Keratinocyte (primary cell): ENCODE results near the gene HEPHL1. TPM values are rescaled to one million over a fixed set of nuclear protein-coding genes. Genes with fewer than 3 reads are reported as not detected.

ENCODE experiments used
- DNase-seq: peaks from one replicate; pipeline ENCODE4 v3.0.0-alpha.2; 2011; ENCODE audit warnings: low read depth, missing footprints, low spot score
- FAIRE-seq: peaks from 2 replicates; lab custom pipeline; 2011; peaks lifted over from hg19 to GRCh38; lab: Jason Lieb, UNC
- H2AFZ ChIP-seq: 2 replicates; pipeline ENCODE4 v1.6.0; 2012; ENCODE audit warnings: low read length, control low read depth, inconsistent platforms; ENCODE audit not compliant: control insufficient read depth
- H3K27ac ChIP-seq: 2 replicates; pipeline ENCODE4 v1.5.1; 2011; ENCODE audit warnings: low read length; ENCODE audit not compliant: control insufficient read depth, insufficient read depth
- H3K27me3 ChIP-seq: 3 replicates; pipeline ENCODE4 v1.6.0; 2011; ENCODE audit warnings: low read length; ENCODE audit not compliant: control insufficient read depth, insufficient read depth; ENCODE audit errors: extremely low read depth
- H3K36me3 ChIP-seq, 2 experiments: 2 replicates in 1 of 2; 3 replicates in 1 of 2; pipeline ENCODE4 v1.5.1; 2011; ENCODE audit warnings: low read length in 2 of 2, mild to moderate bottlenecking in 1 of 2; ENCODE audit not compliant: control insufficient read depth in 2 of 2, insufficient read depth in 2 of 2; ENCODE audit errors: extremely low read depth in 1 of 2
- H3K4me1 ChIP-seq: 3 replicates; pipeline ENCODE4 v1.5.1; 2011; ENCODE audit warnings: low read length; ENCODE audit not compliant: control insufficient read depth, insufficient read depth; ENCODE audit errors: extremely low read depth
- H3K4me2 ChIP-seq: 3 replicates; pipeline ENCODE4 v1.6.0; 2011; ENCODE audit warnings: low read depth, low read length; ENCODE audit not compliant: control insufficient read depth, insufficient read depth; ENCODE audit errors: extremely low read depth
- H3K4me3 ChIP-seq, 3 experiments: fragments of 200-600 bp in 1 of 3; sonication (generic) in 1 of 3; 2 replicates in 2 of 3; 3 replicates in 1 of 3; pipeline ENCODE4 v1.5.1; 2011 to 2016; ENCODE audit warnings: low read length in 3 of 3, mild to moderate bottlenecking in 3 of 3, control low read depth in 2 of 3, inconsistent platforms in 1 of 3, low read depth in 1 of 3, mixed read lengths in 1 of 3, mixed run types in 1 of 3, moderate library complexity in 1 of 3; ENCODE audit not compliant: control insufficient read depth in 2 of 3, insufficient read depth in 2 of 3; ENCODE audit errors: extremely low read depth in 1 of 3
- H3K79me2 ChIP-seq: 2 replicates; pipeline ENCODE4 v1.6.0; 2012; ENCODE audit warnings: low read length; ENCODE audit not compliant: control insufficient read depth, insufficient read depth
- H3K9ac ChIP-seq: 3 replicates; pipeline ENCODE4 v1.6.0; 2011; ENCODE audit warnings: low read length; ENCODE audit not compliant: control insufficient read depth, insufficient read depth; ENCODE audit errors: extremely low read depth
- H3K9me1 ChIP-seq: 3 replicates; pipeline ENCODE4 v1.6.0; 2011; ENCODE audit warnings: low read length; ENCODE audit not compliant: control insufficient read depth, insufficient read depth; ENCODE audit errors: extremely low read depth
- H3K9me3 ChIP-seq: 2 replicates; pipeline ENCODE4 v1.5.1; 2012; ENCODE audit warnings: low read depth, low read length; ENCODE audit not compliant: control insufficient read depth
- H4K20me1 ChIP-seq: 3 replicates; pipeline ENCODE4 v1.6.0; 2011; ENCODE audit warnings: low read length; ENCODE audit not compliant: control insufficient read depth, insufficient read depth; ENCODE audit errors: extremely low read depth
- EZH2 ChIP-seq: IDR thresholded peaks from one replicate; pipeline ENCODE4 v1.6.1; 2012; ENCODE audit warnings: inconsistent platforms, mild to moderate bottlenecking, low read length, moderate library complexity
- dilution Hi-C: fragments of 300-500 bp; cut with MboI; formaldehyde crosslinking; loops from one replicate; pipeline ENCODE4 v1.7.0; 2020; ENCODE audit warnings: low sequenced_read_pairs; ENCODE audit not compliant: extremely low pct_ligation_motif_present
- polyA plus RNA-seq, 5 experiments: library from polyadenylated mRNA; depleted of rRNA in 3 of 5; stranded (reverse) in 3 of 5; stranded (forward) in 1 of 5; unstranded in 1 of 5; fragments of >200 nt; gene quantifications; 1 replicate in 1 of 5; 2 replicates in 3 of 5; 3 replicates in 1 of 5; pipeline versions ENCODE4 v1.2.1 to v1.2.3, GENCODE V29; 2011 to 2012; ENCODE audit warnings: missing spikeins in 2 of 5, low read depth in 1 of 5, low replicate concordance in 1 of 5
- TF ChIP-seq, protein P1 (sequence below), 3 experiments: IDR thresholded peaks in 1 of 3; conservative IDR thresholded peaks in 1 of 3; optimal IDR thresholded peaks in 1 of 3; 2 replicates in 2 of 3; 3 replicates in 1 of 3; pipeline versions ENCODE3 to v1.5.1; 2011; ENCODE audit warnings: low read length in 3 of 3, mild to moderate bottlenecking in 3 of 3, moderate library complexity in 2 of 3, control low read depth in 1 of 3, inconsistent platforms in 1 of 3; ENCODE audit not compliant: insufficient read depth in 2 of 3; ENCODE audit errors: extremely low read depth in 1 of 3

HEPHL1 gene
- polyA plus RNA-seq, 1 donor (not counting 4 experiments of a cell fraction or from before 2014, with no cell fraction given): 138 TPM

- Histone ChIP-seq H3K27ac (no peak overlapping the region), H4K20me1 (no peaks in the 10 kb centered on the region), H3K36me3 (peaks cover 0 to 4% of the 10 kb centered on the region in 2 experiments), H3K4me1 (peaks cover 67% of the 10 kb centered on the region), H3K79me2 (peaks cover 83% of the 10 kb centered on the region), H3K9me3 (no peaks in the 10 kb centered on the region), H2AFZ (no peak overlapping the region), H3K4me2 (no peak overlapping the region), H3K4me3 (no peak overlapping the region), H3K27me3 (no peaks in the 10 kb centered on the region), H3K9me1 (peaks cover 3% of the 10 kb centered on the region), H3K9ac (no peak overlapping the region)
- no peak for DNase-seq
- no peak for TF ChIP-seq EZH2
- TF ChIP-seq, protein P1, sequence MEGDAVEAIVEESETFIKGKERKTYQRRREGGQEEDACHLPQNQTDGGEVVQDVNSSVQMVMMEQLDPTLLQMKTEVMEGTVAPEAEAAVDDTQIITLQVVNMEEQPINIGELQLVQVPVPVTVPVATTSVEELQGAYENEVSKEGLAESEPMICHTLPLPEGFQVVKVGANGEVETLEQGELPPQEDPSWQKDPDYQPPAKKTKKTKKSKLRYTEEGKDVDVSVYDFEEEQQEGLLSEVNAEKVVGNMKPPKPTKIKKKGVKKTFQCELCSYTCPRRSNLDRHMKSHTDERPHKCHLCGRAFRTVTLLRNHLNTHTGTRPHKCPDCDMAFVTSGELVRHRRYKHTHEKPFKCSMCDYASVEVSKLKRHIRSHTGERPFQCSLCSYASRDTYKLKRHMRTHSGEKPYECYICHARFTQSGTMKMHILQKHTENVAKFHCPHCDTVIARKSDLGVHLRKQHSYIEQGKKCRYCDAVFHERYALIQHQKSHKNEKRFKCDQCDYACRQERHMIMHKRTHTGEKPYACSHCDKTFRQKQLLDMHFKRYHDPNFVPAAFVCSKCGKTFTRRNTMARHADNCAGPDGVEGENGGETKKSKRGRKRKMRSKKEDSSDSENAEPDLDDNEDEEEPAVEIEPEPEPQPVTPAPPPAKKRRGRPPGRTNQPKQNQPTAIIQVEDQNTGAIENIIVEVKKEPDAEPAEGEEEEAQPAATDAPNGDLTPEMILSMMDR (optimal IDR thresholded peaks at IDR 0.05 in 1 of 3, IDR thresholded peaks at IDR 0.05 in 1 of 3, conservative IDR thresholded peaks at IDR 0.05 in 1 of 3; ENCODE audit: extremely low read depth in 1 of 3, insufficient read depth in 2 of 3, low read length in 3 of 3): no peak
- dilution Hi-C loops: no loop called here
- no peak for FAIRE-seq
These were observed 127.0 kb downstream of the HEPHL1 start for GRCh38 chr11:94148189-94148588.

DNA sequence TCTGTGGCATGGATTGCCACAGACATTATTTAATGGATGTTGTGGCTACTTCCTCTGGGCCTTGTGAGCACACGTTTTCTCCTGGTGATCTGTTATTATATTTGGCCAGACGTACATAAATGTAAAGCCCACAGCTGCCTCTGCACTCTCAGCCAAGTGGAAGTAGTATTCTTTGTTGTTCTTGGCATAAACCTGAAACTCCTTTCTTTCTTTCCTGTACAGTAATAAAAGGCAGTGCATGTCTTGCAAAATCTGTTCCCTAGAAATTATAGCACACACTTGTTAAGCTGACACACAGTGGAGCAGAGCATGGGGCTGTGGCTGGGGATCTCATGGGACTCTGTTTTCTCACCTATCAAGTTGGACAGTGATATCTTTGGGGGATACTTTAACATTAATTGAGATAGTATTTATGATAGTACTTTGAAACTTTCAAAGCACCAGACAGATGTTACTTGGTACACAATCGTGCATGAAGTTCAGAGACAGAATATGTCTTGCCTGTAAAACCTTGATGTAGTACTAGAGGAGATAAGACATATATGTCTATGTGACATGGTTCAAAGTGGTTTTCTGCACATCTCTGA is 128.4 kb downstream of the HEPHL1 start:
- Histone ChIP-seq H3K4me2 (peak overlapping the region; percentile 2), H2AFZ (no peak overlapping the region), H4K20me1 (no peaks in the 10 kb centered on the region), H3K36me3 (peaks cover 6 to 11% of the 10 kb centered on the region in 2 experiments), H3K4me1 (peaks cover 57% of the 10 kb centered on the region), H3K9ac (no peak overlapping the region), H3K9me1 (peaks cover 5% of the 10 kb centered on the region), H3K79me2 (peaks cover 83% of the 10 kb centered on the region), H3K9me3 (no peaks in the 10 kb centered on the region), H3K27ac (peak overlapping the region; percentile 47), H3K27me3 (no peaks in the 10 kb centered on the region), H3K4me3 (no peak overlapping the region)
- TF ChIP-seq EZH2: no peak
- TF ChIP-seq, protein P1 (optimal IDR thresholded peaks at IDR 0.05 in 1 of 3, IDR thresholded peaks at IDR 0.05 in 1 of 3, conservative IDR thresholded peaks at IDR 0.05 in 1 of 3; ENCODE audit: extremely low read depth in 1 of 3, insufficient read depth in 2 of 3, low read length in 3 of 3): no peak
- FAIRE-seq (peak; percentile 36), DNase-seq (no peak)
- dilution Hi-C loops: no loop called here
